ENCODE results near the gene SPDYE16. TPM values are rescaled to one million over a fixed set of nuclear protein-coding genes. Genes with fewer than 3 reads are reported as not detected.
"Not testable (repeated sequence)": the region's sequence is repeated elsewhere in the genome, so short reads cannot be mapped to it uniquely, and the experiment has no call there.

Gene SPDYE16
- not detected in 2 replicates for total RNA-seq
- long read RNA-seq: 0 reads

DNA sequence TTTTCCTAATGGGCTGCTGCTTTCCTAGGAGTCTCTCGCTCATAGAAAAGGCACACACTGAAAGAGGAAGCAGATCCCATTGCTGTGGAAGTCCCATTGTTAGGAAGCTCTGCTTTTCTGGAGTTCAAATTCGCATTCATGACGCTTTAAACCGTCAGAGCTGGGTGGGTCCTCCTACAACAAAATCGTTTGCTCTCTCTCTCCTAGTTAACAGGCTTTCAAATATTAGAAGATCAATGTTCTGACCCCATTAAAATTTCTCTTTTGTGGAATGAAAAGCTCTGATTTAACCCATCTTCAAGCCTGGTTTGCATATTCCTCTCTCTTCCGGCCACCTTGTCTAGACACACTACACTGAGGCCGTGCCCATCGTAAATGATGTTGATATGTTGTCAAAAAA, at the start of gene SPDYE16:
SPDYE16 (minus strand) TSS at position 101 of the 400 bp plus-strand sequence. CDS start 1,838 bp downstream, outside the sequence.
- not testable (repeated sequence) for H3K36me3 Mint-ChIP-seq (ENCODE audit: unreplicated experiment); DNase-seq (ENCODE audit: extremely low spot score, unreplicated experiment); H3K4me3 Mint-ChIP-seq (ENCODE audit: unreplicated experiment); H3K9me3 Mint-ChIP-seq (ENCODE audit: unreplicated experiment); H3K4me1 Mint-ChIP-seq (ENCODE audit: unreplicated experiment); H3K27me3 Mint-ChIP-seq (ENCODE audit: unreplicated experiment); H3K27ac Mint-ChIP-seq (ENCODE audit: unreplicated experiment)

DNA sequence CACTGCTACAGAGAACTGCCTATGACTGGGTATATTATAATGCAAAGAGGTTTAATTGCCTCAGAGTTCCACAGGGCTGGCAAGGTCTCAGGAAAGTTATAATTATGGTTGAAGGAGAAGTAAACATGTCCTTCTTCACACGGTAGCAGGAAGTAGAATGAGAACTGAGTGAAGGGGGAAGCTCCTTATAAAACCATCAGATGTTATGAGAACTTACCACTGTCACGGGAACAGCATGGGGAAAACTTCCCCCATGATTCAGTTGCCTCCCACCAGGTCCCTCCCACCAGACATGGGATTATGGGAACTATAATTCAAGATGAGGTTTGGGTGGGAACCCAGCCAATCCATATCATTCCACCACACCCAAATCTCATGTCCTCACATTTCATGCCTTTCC, 49.6 kb upstream of the SPDYE16 start:
- H3K4me3 Mint-ChIP-seq (ENCODE audit: unreplicated experiment); H3K9me3 Mint-ChIP-seq (ENCODE audit: unreplicated experiment); H3K27me3 Mint-ChIP-seq (ENCODE audit: unreplicated experiment); DNase-seq (ENCODE audit: extremely low spot score, unreplicated experiment); H3K27ac Mint-ChIP-seq (ENCODE audit: unreplicated experiment); H3K36me3 Mint-ChIP-seq (ENCODE audit: unreplicated experiment): not testable (repeated sequence)
- H3K4me1 Mint-ChIP-seq (ENCODE audit: unreplicated experiment): peaks cover 13% of the 10 kb centered on the region

DNA sequence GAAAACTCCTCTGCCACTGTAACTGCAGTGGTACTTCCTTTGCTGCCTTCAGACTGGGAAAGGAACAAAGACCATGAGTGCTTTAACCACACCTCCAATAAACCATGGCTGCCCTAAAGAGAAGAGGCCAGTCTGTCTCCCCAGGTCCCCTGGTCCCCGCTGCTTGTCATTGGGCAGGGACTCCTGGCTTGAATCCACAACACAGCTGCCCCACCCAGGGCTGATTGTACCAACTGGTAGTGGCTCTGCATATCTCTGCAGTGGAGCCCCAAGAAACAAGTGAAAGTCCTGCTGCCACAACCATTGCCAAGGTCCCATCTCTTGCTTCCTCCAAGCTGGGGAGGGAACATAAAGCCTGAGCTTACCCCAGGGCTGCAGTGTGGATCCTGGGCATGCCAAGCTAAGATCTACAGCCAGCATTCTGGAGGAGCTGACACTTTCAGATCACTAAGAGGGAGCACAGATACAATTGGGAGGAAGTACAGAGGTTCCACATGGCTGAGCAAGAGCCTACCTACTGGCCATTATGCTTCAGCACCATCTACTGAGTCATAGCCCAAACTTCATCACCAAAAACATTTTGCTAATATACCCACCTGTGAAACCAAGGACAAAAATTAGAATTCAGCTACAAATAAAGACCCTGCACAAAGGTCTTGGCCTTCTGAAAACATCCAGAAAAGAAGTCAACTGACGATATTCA, 48.7 kb upstream of the SPDYE16 start:
- not testable (repeated sequence) for H3K9me3 Mint-ChIP-seq (ENCODE audit: unreplicated experiment); DNase-seq (ENCODE audit: extremely low spot score, unreplicated experiment); H3K36me3 Mint-ChIP-seq (ENCODE audit: unreplicated experiment); H3K4me3 Mint-ChIP-seq (ENCODE audit: unreplicated experiment); H3K27me3 Mint-ChIP-seq (ENCODE audit: unreplicated experiment); H3K27ac Mint-ChIP-seq (ENCODE audit: unreplicated experiment)
- H3K4me1 Mint-ChIP-seq (ENCODE audit: unreplicated experiment): peaks cover 18% of the 10 kb centered on the region

DNA sequence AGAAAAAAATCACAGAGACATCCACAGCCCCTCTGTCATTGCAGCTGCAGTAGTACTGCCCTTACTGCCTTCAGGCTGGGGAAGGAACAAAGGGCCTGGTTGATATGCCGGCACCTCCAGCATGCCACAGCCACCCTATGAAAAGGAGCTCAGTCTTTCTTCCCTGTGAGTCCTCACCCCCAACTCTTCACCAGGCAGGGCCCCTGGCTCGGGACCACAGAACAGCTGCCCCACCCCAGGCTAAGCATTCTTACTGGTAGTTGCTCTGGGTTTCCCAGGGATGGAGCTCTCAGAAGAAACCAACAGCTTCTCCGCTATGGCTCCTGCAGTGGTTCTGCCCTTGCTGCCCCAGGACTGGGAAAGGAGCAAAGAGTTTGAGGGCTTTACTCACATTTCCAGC, 47.9 kb upstream of the SPDYE16 start:
- not testable (repeated sequence) for H3K36me3 Mint-ChIP-seq (ENCODE audit: unreplicated experiment); H3K27me3 Mint-ChIP-seq (ENCODE audit: unreplicated experiment); H3K9me3 Mint-ChIP-seq (ENCODE audit: unreplicated experiment); DNase-seq (ENCODE audit: extremely low spot score, unreplicated experiment); H3K27ac Mint-ChIP-seq (ENCODE audit: unreplicated experiment); H3K4me3 Mint-ChIP-seq (ENCODE audit: unreplicated experiment)
- H3K4me1 Mint-ChIP-seq (ENCODE audit: unreplicated experiment): peaks cover 19% of the 10 kb centered on the region

DNA sequence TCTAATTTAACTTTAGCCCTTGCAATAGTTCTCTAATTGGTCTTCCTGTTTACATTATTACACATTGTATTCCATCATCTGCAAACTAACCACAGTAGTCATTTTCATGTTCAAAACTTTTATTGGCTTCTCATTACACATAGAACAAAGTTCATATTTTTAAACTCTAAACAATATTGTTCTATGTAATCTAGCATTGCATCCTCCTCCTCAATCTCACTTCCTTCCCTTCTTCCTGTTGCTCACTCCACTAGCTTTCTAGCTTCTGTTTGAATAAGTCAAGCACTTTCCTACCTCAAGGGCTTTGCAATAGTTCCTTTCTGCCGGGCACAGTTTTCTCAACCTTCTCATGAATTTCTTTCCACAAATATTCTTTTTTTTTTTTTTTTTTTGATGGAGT, 45.5 kb upstream of the SPDYE16 start:
- H3K36me3 Mint-ChIP-seq (ENCODE audit: unreplicated experiment); H3K4me3 Mint-ChIP-seq (ENCODE audit: unreplicated experiment); DNase-seq (ENCODE audit: extremely low spot score, unreplicated experiment); H3K27me3 Mint-ChIP-seq (ENCODE audit: unreplicated experiment); H3K9me3 Mint-ChIP-seq (ENCODE audit: unreplicated experiment): not testable (repeated sequence)
- peaks cover 32% of the 10 kb centered on the region for H3K4me1 Mint-ChIP-seq (ENCODE audit: unreplicated experiment)
- peak overlapping the region; percentile 23 for H3K27ac Mint-ChIP-seq (ENCODE audit: unreplicated experiment)

GRCh38 chr7:76586585-76587315, 43.7 kb upstream of the SPDYE16 start:
- not testable (repeated sequence) for DNase-seq (ENCODE audit: extremely low spot score, unreplicated experiment); H3K36me3 Mint-ChIP-seq (ENCODE audit: unreplicated experiment); H3K27ac Mint-ChIP-seq (ENCODE audit: unreplicated experiment); H3K27me3 Mint-ChIP-seq (ENCODE audit: unreplicated experiment); H3K4me3 Mint-ChIP-seq (ENCODE audit: unreplicated experiment); H3K9me3 Mint-ChIP-seq (ENCODE audit: unreplicated experiment)
- peaks cover 46% of the 10 kb centered on the region for H3K4me1 Mint-ChIP-seq (ENCODE audit: unreplicated experiment)

DNA sequence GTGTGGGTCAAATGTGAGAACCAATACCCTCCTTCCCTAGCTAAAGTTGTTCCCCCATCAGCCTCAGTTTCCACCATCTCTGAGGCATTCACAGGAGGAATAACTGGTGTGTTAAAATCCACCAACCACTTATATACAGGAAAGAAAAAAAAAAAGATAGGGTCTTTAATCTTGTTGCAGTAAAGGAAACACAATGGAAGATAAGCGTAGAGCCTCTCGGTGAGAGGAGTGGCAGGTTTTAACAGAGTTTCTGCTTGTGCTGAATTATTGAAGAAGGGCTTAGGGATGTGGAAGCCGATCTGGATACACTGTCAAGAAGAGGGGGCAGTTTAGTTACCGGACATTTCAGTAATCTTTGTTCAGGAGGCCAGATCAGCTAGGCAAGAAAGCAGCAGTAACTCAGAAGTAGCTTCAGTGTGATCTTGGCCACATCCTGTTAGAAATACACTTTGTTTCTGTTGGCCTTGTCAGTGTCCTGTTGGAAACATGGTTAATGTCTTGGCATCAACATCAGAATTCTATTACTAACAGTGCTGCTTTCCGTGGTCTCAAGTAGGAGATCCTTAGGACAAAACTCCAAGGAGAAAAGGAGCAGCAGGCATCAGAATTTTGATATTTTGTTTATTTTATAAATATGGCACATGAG, 40.7 kb upstream of the SPDYE16 start:
- H3K27me3 Mint-ChIP-seq (ENCODE audit: unreplicated experiment); H3K36me3 Mint-ChIP-seq (ENCODE audit: unreplicated experiment); DNase-seq (ENCODE audit: extremely low spot score, unreplicated experiment); H3K9me3 Mint-ChIP-seq (ENCODE audit: unreplicated experiment); H3K4me3 Mint-ChIP-seq (ENCODE audit: unreplicated experiment): not testable (repeated sequence)
- Mint-ChIP-seq H3K27ac (ENCODE audit: unreplicated experiment) (peak overlapping the region; percentile 91), H3K4me1 (ENCODE audit: unreplicated experiment) (peaks cover 58% of the 10 kb centered on the region)

DNA sequence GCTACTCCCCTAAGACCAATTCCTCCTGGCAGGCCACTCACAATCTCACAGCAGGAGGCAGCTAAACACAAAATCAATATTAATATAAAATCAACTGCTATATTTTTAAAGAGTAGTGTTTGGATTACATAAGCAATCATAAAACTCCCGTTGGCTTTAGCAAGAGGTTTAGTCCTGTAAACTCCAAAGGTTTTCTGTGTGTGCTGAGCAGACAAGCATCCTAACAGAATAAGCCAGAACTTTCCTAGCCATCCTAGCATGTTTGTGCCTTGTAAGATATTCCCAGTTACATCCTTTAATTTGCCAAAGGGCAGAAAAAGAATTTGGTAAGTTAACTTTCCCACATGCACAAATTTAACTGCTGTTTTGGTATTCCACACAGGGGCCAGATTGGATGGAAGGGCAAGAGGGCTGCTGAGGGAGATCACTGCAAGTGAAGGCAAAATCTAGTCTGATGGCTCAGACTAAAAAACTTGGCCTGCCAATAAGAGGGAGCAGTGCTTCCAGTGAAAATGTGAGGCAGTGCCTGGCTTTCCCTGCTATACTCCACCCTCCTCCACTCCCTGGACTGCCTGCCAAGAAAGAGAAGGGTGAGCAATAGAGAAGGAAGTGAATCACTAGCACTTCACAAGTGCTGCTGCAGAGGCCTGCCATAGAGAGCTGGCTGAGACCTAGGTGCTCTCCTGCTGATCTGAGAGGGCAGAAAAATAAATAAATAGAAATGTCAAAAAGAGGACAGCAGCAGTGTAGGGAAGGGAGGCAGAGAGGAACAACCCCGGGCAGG, 39.9 kb upstream of the SPDYE16 start:
- H3K27ac Mint-ChIP-seq (ENCODE audit: unreplicated experiment): peak overlapping the region; percentile 91
- not testable (repeated sequence) for H3K9me3 Mint-ChIP-seq (ENCODE audit: unreplicated experiment); H3K36me3 Mint-ChIP-seq (ENCODE audit: unreplicated experiment); H3K27me3 Mint-ChIP-seq (ENCODE audit: unreplicated experiment); DNase-seq (ENCODE audit: extremely low spot score, unreplicated experiment); H3K4me3 Mint-ChIP-seq (ENCODE audit: unreplicated experiment)
- peaks cover 55% of the 10 kb centered on the region for H3K4me1 Mint-ChIP-seq (ENCODE audit: unreplicated experiment)

DNA sequence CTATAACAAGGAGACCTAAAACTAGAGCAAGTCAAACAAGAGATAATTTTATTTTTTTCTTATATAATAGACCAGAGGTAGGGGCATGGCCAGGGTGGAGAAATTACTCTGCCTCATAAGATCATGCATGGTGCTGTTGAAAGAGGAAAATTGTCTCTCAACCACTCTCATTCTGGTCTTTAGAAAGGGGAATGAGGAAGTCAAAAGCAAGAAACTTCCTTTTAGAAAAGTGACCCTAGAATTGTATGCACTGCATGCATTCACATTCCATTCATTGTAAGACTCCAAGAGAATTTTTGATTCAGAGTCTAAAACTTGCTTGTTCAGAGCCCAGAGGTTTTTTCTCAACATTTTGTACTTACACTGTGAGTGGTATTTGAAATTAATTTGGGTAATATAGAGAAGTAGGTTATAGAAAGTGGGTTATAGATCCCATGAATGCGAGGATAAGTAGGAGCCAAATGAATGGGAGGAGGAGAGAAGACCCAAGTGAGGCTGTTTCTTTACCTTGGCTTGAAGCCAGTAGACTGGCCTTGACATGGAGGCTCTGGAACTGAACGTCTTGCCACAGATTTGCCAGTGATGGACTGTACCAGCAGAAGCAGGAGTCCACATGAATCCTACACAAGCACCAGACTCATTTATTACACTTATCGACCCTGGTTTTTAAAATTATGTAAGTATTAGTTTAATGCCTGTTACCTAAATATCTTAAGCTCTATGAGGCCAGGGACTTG, 33.0 kb upstream of the SPDYE16 start:
- H3K4me3 Mint-ChIP-seq (ENCODE audit: unreplicated experiment): not testable (repeated sequence)
- H3K4me1 Mint-ChIP-seq (ENCODE audit: unreplicated experiment): peaks cover 25% of the 10 kb centered on the region

DNA sequence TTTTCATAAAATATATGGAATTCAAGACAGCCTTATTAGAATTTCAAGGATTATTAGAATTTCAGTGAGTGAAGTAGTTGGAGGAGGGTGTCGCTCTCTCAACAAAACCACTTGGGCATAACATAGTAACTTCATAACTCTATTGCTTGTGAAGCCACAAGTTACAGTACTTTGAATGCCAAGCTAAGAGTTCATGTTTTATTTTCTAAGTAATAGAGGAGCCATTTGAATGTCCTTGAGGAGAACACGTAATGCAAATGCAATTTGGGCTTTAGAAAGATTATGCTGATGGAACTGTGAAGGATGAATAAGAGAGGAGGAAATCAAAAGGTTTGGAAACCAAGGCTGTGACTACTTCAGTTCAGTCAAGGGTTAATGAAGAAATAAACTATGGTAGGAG, 32.3 kb upstream of the SPDYE16 start:
- H3K36me3 Mint-ChIP-seq (ENCODE audit: unreplicated experiment); H3K27me3 Mint-ChIP-seq (ENCODE audit: unreplicated experiment); H3K9me3 Mint-ChIP-seq (ENCODE audit: unreplicated experiment); DNase-seq (ENCODE audit: extremely low spot score, unreplicated experiment); H3K27ac Mint-ChIP-seq (ENCODE audit: unreplicated experiment); H3K4me3 Mint-ChIP-seq (ENCODE audit: unreplicated experiment): not testable (repeated sequence)
- H3K4me1 Mint-ChIP-seq (ENCODE audit: unreplicated experiment): peaks cover 26% of the 10 kb centered on the region

More for the DNA sequence above, 33.0 kb upstream of the SPDYE16 start:
- H3K27me3 Mint-ChIP-seq (ENCODE audit: unreplicated experiment); DNase-seq (ENCODE audit: extremely low spot score, unreplicated experiment); H3K9me3 Mint-ChIP-seq (ENCODE audit: unreplicated experiment); H3K36me3 Mint-ChIP-seq (ENCODE audit: unreplicated experiment): not testable (repeated sequence)
- H3K27ac Mint-ChIP-seq (ENCODE audit: unreplicated experiment): peak overlapping the region; percentile 67

GRCh38 chr7:76572296-76572695, 29.2 kb upstream of the SPDYE16 start:
- not testable (repeated sequence) for H3K27me3 Mint-ChIP-seq (ENCODE audit: unreplicated experiment); DNase-seq (ENCODE audit: extremely low spot score, unreplicated experiment); H3K27ac Mint-ChIP-seq (ENCODE audit: unreplicated experiment); H3K36me3 Mint-ChIP-seq (ENCODE audit: unreplicated experiment); H3K9me3 Mint-ChIP-seq (ENCODE audit: unreplicated experiment); H3K4me3 Mint-ChIP-seq (ENCODE audit: unreplicated experiment)
- peaks cover 26% of the 10 kb centered on the region for H3K4me1 Mint-ChIP-seq (ENCODE audit: unreplicated experiment)
